ENCODE measurements around the gene SLC9A7.

GRCh38 chrX:46678232-46678631 lies 80.7 kb downstream of the SLC9A7 start:
- TF ChIP-seq, protein P1, sequence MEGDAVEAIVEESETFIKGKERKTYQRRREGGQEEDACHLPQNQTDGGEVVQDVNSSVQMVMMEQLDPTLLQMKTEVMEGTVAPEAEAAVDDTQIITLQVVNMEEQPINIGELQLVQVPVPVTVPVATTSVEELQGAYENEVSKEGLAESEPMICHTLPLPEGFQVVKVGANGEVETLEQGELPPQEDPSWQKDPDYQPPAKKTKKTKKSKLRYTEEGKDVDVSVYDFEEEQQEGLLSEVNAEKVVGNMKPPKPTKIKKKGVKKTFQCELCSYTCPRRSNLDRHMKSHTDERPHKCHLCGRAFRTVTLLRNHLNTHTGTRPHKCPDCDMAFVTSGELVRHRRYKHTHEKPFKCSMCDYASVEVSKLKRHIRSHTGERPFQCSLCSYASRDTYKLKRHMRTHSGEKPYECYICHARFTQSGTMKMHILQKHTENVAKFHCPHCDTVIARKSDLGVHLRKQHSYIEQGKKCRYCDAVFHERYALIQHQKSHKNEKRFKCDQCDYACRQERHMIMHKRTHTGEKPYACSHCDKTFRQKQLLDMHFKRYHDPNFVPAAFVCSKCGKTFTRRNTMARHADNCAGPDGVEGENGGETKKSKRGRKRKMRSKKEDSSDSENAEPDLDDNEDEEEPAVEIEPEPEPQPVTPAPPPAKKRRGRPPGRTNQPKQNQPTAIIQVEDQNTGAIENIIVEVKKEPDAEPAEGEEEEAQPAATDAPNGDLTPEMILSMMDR (IDR thresholded peaks at IDR 0.05): no peak
- no peak for TF ChIP-seq POLR2A (IDR thresholded peaks at IDR 0.05)

Data from adrenal gland (tissue), 5 donors.